Fibroblast of villous mesenchyme (primary cell): Measurements from ENCODE around the gene PTPRE. TPM values are rescaled to one million over a fixed set of nuclear protein-coding genes. Genes with fewer than 3 reads are reported as not detected.

ENCODE experiments used
- DNase-seq: peaks from one replicate; pipeline ENCODE4 v3.0.0-alpha.2; 2010; ENCODE audit warnings: low read depth
- H3K4me3 ChIP-seq: 2 replicates; pipeline ENCODE4 v1.5.1; 2011; ENCODE audit warnings: low read depth, mild to moderate bottlenecking, low read length
- CTCF ChIP-seq: IDR thresholded peaks from 2 replicates; pipeline ENCODE4 v1.5.1; 2012; ENCODE audit warnings: low read depth, mild to moderate bottlenecking, low read length; ENCODE audit not compliant: insufficient read depth
- total RNA-seq: library from RNA; depleted of rRNA; stranded (reverse); fragments of >200 nt; gene quantifications from 2 replicates; pipeline ENCODE4 v1.2.3, GENCODE V29; 2012

The PTPRE gene
- total RNA-seq, 1 donor, result 11.2 TPM

GRCh38 chr10:127925471-127926207, 18.7 kb downstream of the PTPRE start:
- H3K4me3 ChIP-seq, result no peak overlapping the region
- DNase-seq, result no peak
- no peak for TF ChIP-seq CTCF

- no peak overlapping the region for H3K4me3 ChIP-seq
- no peak for TF ChIP-seq CTCF
- no peak for DNase-seq
These were observed 19.6 kb downstream of the PTPRE start for GRCh38 chr10:127926455-127926854.

- peak; percentile 96 for DNase-seq
- TF ChIP-seq CTCF, result no peak
- H3K4me3 ChIP-seq, result peak overlapping the region; percentile 32
These were observed 21.3 kb downstream of the PTPRE start for GRCh38 chr10:127928021-127928806.

GRCh38 chr10:127932521-127933270, 25.8 kb downstream of the PTPRE start:
- TF ChIP-seq CTCF, result no peak
- DNase-seq, result no peak
- no peak overlapping the region for H3K4me3 ChIP-seq

GRCh38 chr10:127933271-127933670, 26.4 kb downstream of the PTPRE start:
- no peak for TF ChIP-seq CTCF
- no peak for DNase-seq
- H3K4me3 ChIP-seq, result no peak overlapping the region

GRCh38 chr10:127934383-127934782, 27.5 kb downstream of the PTPRE start:
- H3K4me3 ChIP-seq, result no peak overlapping the region
- DNase-seq, result no peak
- no peak for TF ChIP-seq CTCF
